ENCODE data around the gene ELMO1.

The ELMO1 gene

GRCh38 chr7:37480041-37481031, 31.7 kb upstream of the ELMO1 start:
- Histone ChIP-seq H3K4me3 (ENCODE audit: low read length) (no peak overlapping the region), H4K5ac (ENCODE audit: low read length) (no peak overlapping the region), H2BK120ac (ENCODE audit: low read depth, low read length) (no peak overlapping the region), H3K56ac (ENCODE audit: low read length) (no peak overlapping the region), H2AK5ac (ENCODE audit: low read length) (no peak overlapping the region), H2BK15ac (replicated peaks; ENCODE audit: low read depth) (no peak overlapping the region), H3K79me1 (ENCODE audit: low read length) (no peaks in the 10 kb centered on the region), H2BK5ac (ENCODE audit: low read length) (no peak overlapping the region), H3K36me3 (ENCODE audit: control insufficient read depth, insufficient read depth, low read length) (no peaks in the 10 kb centered on the region), H3K4me1 (ENCODE audit: control insufficient read depth, low read depth, low read length) (no peaks in the 10 kb centered on the region), H3K27me3 (ENCODE audit: insufficient read depth, low read length, poor library complexity) (no peaks in the 10 kb centered on the region), H3K27ac (ENCODE audit: low read depth, low read length) (no peak overlapping the region), H3K9ac (ENCODE audit: low read length) (no peak overlapping the region), H3K23ac (ENCODE audit: low read length) (no peak overlapping the region), H3K18ac (ENCODE audit: low read length) (no peak overlapping the region), H3K4me2 (ENCODE audit: low read length) (no peak overlapping the region), H3K79me2 (ENCODE audit: control insufficient read depth, insufficient read depth, low read length) (no peaks in the 10 kb centered on the region), H3K4ac (ENCODE audit: low read depth, low read length) (no peak overlapping the region), H4K8ac (ENCODE audit: low read depth, low read length) (no peak overlapping the region)
- no CpG with 5 or more reads among the region's 11 CpGs for WGBS (ENCODE audit: extremely low coverage, insufficient coverage, low lambda C conversion rate)
- DNase-seq = no peak

GRCh38 chr7:37476881-37477450, 28.3 kb upstream of the ELMO1 start:
- Histone ChIP-seq H2AK5ac (ENCODE audit: low read length) (no peak overlapping the region), H2BK5ac (ENCODE audit: low read length) (no peak overlapping the region), H3K4me2 (ENCODE audit: low read length) (no peak overlapping the region), H3K4me3 (ENCODE audit: low read length) (no peak overlapping the region), H3K9ac (ENCODE audit: low read length) (no peak overlapping the region), H3K79me2 (ENCODE audit: control insufficient read depth, insufficient read depth, low read length) (no peaks in the 10 kb centered on the region), H3K56ac (ENCODE audit: low read length) (no peak overlapping the region), H3K36me3 (ENCODE audit: control insufficient read depth, insufficient read depth, low read length) (no peaks in the 10 kb centered on the region), H3K27me3 (ENCODE audit: insufficient read depth, low read length, poor library complexity) (no peaks in the 10 kb centered on the region), H4K5ac (ENCODE audit: low read length) (no peak overlapping the region), H3K4ac (ENCODE audit: low read depth, low read length) (no peak overlapping the region), H3K23ac (ENCODE audit: low read length) (no peak overlapping the region), H3K18ac (ENCODE audit: low read length) (no peak overlapping the region), H3K79me1 (ENCODE audit: low read length) (no peaks in the 10 kb centered on the region), H2BK15ac (replicated peaks; ENCODE audit: low read depth) (no peak overlapping the region), H2BK120ac (ENCODE audit: low read depth, low read length) (no peak overlapping the region), H4K8ac (ENCODE audit: low read depth, low read length) (no peak overlapping the region), H3K27ac (ENCODE audit: low read depth, low read length) (no peak overlapping the region), H3K4me1 (ENCODE audit: control insufficient read depth, low read depth, low read length) (no peaks in the 10 kb centered on the region)
- DNase-seq = no peak
- WGBS (ENCODE audit: extremely low coverage, insufficient coverage, low lambda C conversion rate) = no CpG with 5 or more reads among the region's 4 CpGs

- Histone ChIP-seq H3K4me3 (ENCODE audit: low read length) (no peak overlapping the region), H3K4ac (ENCODE audit: low read depth, low read length) (no peak overlapping the region), H2BK15ac (replicated peaks; ENCODE audit: low read depth) (no peak overlapping the region), H3K27me3 (ENCODE audit: insufficient read depth, low read length, poor library complexity) (no peaks in the 10 kb centered on the region), H3K27ac (ENCODE audit: low read depth, low read length) (no peak overlapping the region), H3K79me2 (ENCODE audit: control insufficient read depth, insufficient read depth, low read length) (no peaks in the 10 kb centered on the region), H4K5ac (ENCODE audit: low read length) (no peak overlapping the region), H3K9ac (ENCODE audit: low read length) (no peak overlapping the region), H3K4me1 (ENCODE audit: control insufficient read depth, low read depth, low read length) (no peaks in the 10 kb centered on the region), H3K36me3 (ENCODE audit: control insufficient read depth, insufficient read depth, low read length) (no peaks in the 10 kb centered on the region), H2AK5ac (ENCODE audit: low read length) (no peak overlapping the region), H3K79me1 (ENCODE audit: low read length) (no peaks in the 10 kb centered on the region), H2BK5ac (ENCODE audit: low read length) (no peak overlapping the region), H3K56ac (ENCODE audit: low read length) (no peak overlapping the region), H3K23ac (ENCODE audit: low read length) (no peak overlapping the region), H2BK120ac (ENCODE audit: low read depth, low read length) (no peak overlapping the region), H3K18ac (ENCODE audit: low read length) (no peak overlapping the region), H4K8ac (ENCODE audit: low read depth, low read length) (no peak overlapping the region), H3K4me2 (ENCODE audit: low read length) (no peak overlapping the region)
- DNase-seq = no peak
- WGBS (ENCODE audit: extremely low coverage, insufficient coverage, low lambda C conversion rate) = no CpG with 5 or more reads among the region's 1 CpG
These were observed 27.8 kb upstream of the ELMO1 start for GRCh38 chr7:37476428-37476827.

- H3K36me3 ChIP-seq (ENCODE audit: control insufficient read depth, insufficient read depth, low read length) = no peaks in the 10 kb centered on the region
- H3K27me3 ChIP-seq (ENCODE audit: insufficient read depth, low read length, poor library complexity) = no peaks in the 10 kb centered on the region
- H3K79me2 ChIP-seq (ENCODE audit: control insufficient read depth, insufficient read depth, low read length) = no peaks in the 10 kb centered on the region
- no peak overlapping the region for H3K23ac ChIP-seq (ENCODE audit: low read length)
- no peaks in the 10 kb centered on the region for H3K4me1 ChIP-seq (ENCODE audit: control insufficient read depth, low read depth, low read length)
- WGBS (ENCODE audit: extremely low coverage, insufficient coverage, low lambda C conversion rate) = no CpG with 5 or more reads among the region's 4 CpGs
- DNase-seq = no peak
- no peaks in the 10 kb centered on the region for H3K79me1 ChIP-seq (ENCODE audit: low read length)
- H3K56ac ChIP-seq (ENCODE audit: low read length) = no peak overlapping the region
- H3K4me2 ChIP-seq (ENCODE audit: low read length) = no peak overlapping the region
- H3K27ac ChIP-seq (ENCODE audit: low read depth, low read length) = no peak overlapping the region
- H3K4me3 ChIP-seq (ENCODE audit: low read length) = no peak overlapping the region
- no peak overlapping the region for H4K5ac ChIP-seq (ENCODE audit: low read length)
- H2BK120ac ChIP-seq (ENCODE audit: low read depth, low read length) = no peak overlapping the region
- H3K9ac ChIP-seq (ENCODE audit: low read length) = no peak overlapping the region
- H4K8ac ChIP-seq (ENCODE audit: low read depth, low read length) = no peak overlapping the region
- H2AK5ac ChIP-seq (ENCODE audit: low read length) = no peak overlapping the region
- H2BK15ac ChIP-seq (replicated peaks; ENCODE audit: low read depth) = no peak overlapping the region
- H3K18ac ChIP-seq (ENCODE audit: low read length) = no peak overlapping the region
- H3K4ac ChIP-seq (ENCODE audit: low read depth, low read length) = no peak overlapping the region
- H2BK5ac ChIP-seq (ENCODE audit: low read length) = no peak overlapping the region
These were observed 27.0 kb upstream of the ELMO1 start for GRCh38 chr7:37475646-37476045.

GRCh38 chr7:37471619-37472018, 23.0 kb upstream of the ELMO1 start:
- Histone ChIP-seq H2BK5ac (ENCODE audit: low read length) (no peak overlapping the region), H3K27ac (ENCODE audit: low read depth, low read length) (no peak overlapping the region), H3K4me3 (ENCODE audit: low read length) (no peak overlapping the region), H2BK120ac (ENCODE audit: low read depth, low read length) (no peak overlapping the region), H3K4ac (ENCODE audit: low read depth, low read length) (no peak overlapping the region), H2AK5ac (ENCODE audit: low read length) (no peak overlapping the region), H3K4me1 (ENCODE audit: control insufficient read depth, low read depth, low read length) (no peaks in the 10 kb centered on the region), H3K18ac (ENCODE audit: low read length) (no peak overlapping the region), H3K4me2 (ENCODE audit: low read length) (no peak overlapping the region), H2BK15ac (replicated peaks; ENCODE audit: low read depth) (no peak overlapping the region), H3K36me3 (ENCODE audit: control insufficient read depth, insufficient read depth, low read length) (no peaks in the 10 kb centered on the region), H3K23ac (ENCODE audit: low read length) (no peak overlapping the region), H4K8ac (ENCODE audit: low read depth, low read length) (no peak overlapping the region), H3K79me2 (ENCODE audit: control insufficient read depth, insufficient read depth, low read length) (no peaks in the 10 kb centered on the region), H3K56ac (ENCODE audit: low read length) (no peak overlapping the region), H3K9ac (ENCODE audit: low read length) (no peak overlapping the region), H3K79me1 (ENCODE audit: low read length) (no peaks in the 10 kb centered on the region), H4K5ac (ENCODE audit: low read length) (no peak overlapping the region), H3K27me3 (ENCODE audit: insufficient read depth, low read length, poor library complexity) (no peaks in the 10 kb centered on the region)
- no peak for DNase-seq
- 100% methylated on average over 2 of the region's 7 CpGs for WGBS (ENCODE audit: extremely low coverage, insufficient coverage, low lambda C conversion rate)
